OCI-LY7 (cell line): ENCODE measurements around the gene TMPRSS9. TPM values are rescaled to one million over a fixed set of nuclear protein-coding genes. Genes with fewer than 3 reads are reported as not detected.

Experiments
- BruUV-seq: library from RNA; stranded (reverse); fragments of 400-500 nt; replicated peaks from 2 replicates; lab custom pipeline; 2021; lab: Mats Ljungman, UMichigan
- CTCF ChIA-PET: fragments of 300-600 bp; sonication (Branson Sonifier 250); formaldehyde crosslinking; loops from one replicate; lab custom pipeline; 2022; ENCODE audit warnings: antibody characterized with exemption; ENCODE audit not compliant: unreplicated experiment; lab: Charles Lee
- POLR2A ChIA-PET: fragments of 300-600 bp; sonication (Branson Sonifier 250); formaldehyde crosslinking; loops from one replicate; lab custom pipeline; 2022; ENCODE audit warnings: antibody characterized with exemption; lab: Charles Lee
- DNase-seq: peaks from one replicate; pipeline ENCODE4 v3.0.0-alpha.2; 2015; ENCODE audit warnings: low spot score
- H2AFZ ChIP-seq: fragments of 200-600 bp; sonication (generic), shearing (Covaris generic); 2 replicates; pipeline ENCODE4 v1.6.1; 2014; ENCODE audit warnings: mild to moderate bottlenecking, antibody characterized with exemption, low read length, moderate library complexity
- H3K27ac ChIP-seq: fragments of 200-600 bp; sonication (generic); 2 replicates; pipeline ENCODE4 v1.5.1; 2014; ENCODE audit warnings: mixed run types, low read depth, mild to moderate bottlenecking, moderate library complexity, low read length, inconsistent platforms; ENCODE audit not compliant: poor library complexity, severe bottlenecking
- H3K36me3 ChIP-seq: fragments of 200-600 bp; sonication (generic); 2 replicates; pipeline ENCODE4 v1.6.1; 2014; ENCODE audit warnings: mild to moderate bottlenecking, antibody characterized with exemption, low read length, moderate library complexity, mixed read lengths; ENCODE audit not compliant: insufficient read depth
- H3K4me1 ChIP-seq: fragments of 200-600 bp; sonication (generic); 2 replicates; pipeline ENCODE4 v1.5.1; 2014; ENCODE audit warnings: mild to moderate bottlenecking, low read length; ENCODE audit not compliant: insufficient read depth, poor library complexity, severe bottlenecking
- H3K4me2 ChIP-seq: fragments of 200-600 bp; sonication (generic); 2 replicates; pipeline ENCODE4 v1.6.1; 2014; ENCODE audit warnings: mild to moderate bottlenecking, low read length
- H3K4me3 ChIP-seq: fragments of 200-600 bp; sonication (generic); 2 replicates; pipeline ENCODE4 v1.5.1; 2014; ENCODE audit warnings: mild to moderate bottlenecking, low read depth, low read length; ENCODE audit not compliant: poor library complexity, severe bottlenecking
- H3K79me2 ChIP-seq: fragments of 200-600 bp; sonication (generic); 2 replicates; pipeline ENCODE4 v1.6.1; 2016; ENCODE audit warnings: low read depth, mild to moderate bottlenecking, low read length, moderate library complexity, mixed read lengths; ENCODE audit not compliant: insufficient read depth
- H3K9me2 ChIP-seq: fragments of 200-600 bp; sonication (generic); 2 replicates; pipeline ENCODE4 v1.6.1; 2016; ENCODE audit warnings: mild to moderate bottlenecking, low read length, mixed read lengths; ENCODE audit not compliant: insufficient read depth
- H3K9me3 ChIP-seq: fragments of 200-600 bp; sonication (generic); 2 replicates; pipeline ENCODE4 v1.6.1; 2014; ENCODE audit warnings: mild to moderate bottlenecking, mixed run types, low read length, mixed read lengths
- H4K20me1 ChIP-seq: fragments of 200-600 bp; sonication (generic); 2 replicates; pipeline ENCODE4 v1.6.1; 2014; ENCODE audit warnings: mild to moderate bottlenecking, antibody characterized with exemption, low read length, moderate library complexity, mixed read lengths; ENCODE audit not compliant: insufficient read depth
- EZH2phosphoT487 ChIP-seq: fragments of 200-600 bp; sonication (generic); IDR thresholded peaks from 2 replicates; pipeline ENCODE4 v1.6.1; 2018; ENCODE audit warnings: low read depth, borderline replicate concordance, mild to moderate bottlenecking, mixed run types, antibody characterized with exemption, low read length, moderate library complexity, mixed read lengths
- intact Hi-C: fragments of 100-400 bp; cut with micrococcal nuclease; formaldehyde crosslinking; loops from one replicate; pipeline ENCODE4 v1.10.0; 2022; ENCODE audit not compliant: unreplicated experiment
- total RNA-seq, 2 experiments: library from RNA; depleted of rRNA in 1 of 2; stranded (reverse); fragments of >200 nt in 1 of 2; shearing (Covaris generic) in 1 of 2; gene quantifications; 2 replicates each; pipeline ENCODE4 v1.2.3, GENCODE V29; 2014 to 2022
- TF ChIP-seq, protein P1 (sequence below): fragments of 200-600 bp; sonication (generic); conservative IDR thresholded peaks from 2 replicates; pipeline ENCODE4 v1.5.1; 2014; ENCODE audit warnings: mild to moderate bottlenecking, antibody characterized with exemption, low read length, moderate library complexity, mixed read lengths

The TMPRSS9 gene
- total RNA-seq, 2 experiments from 2014 or later: 0.44 TPM; not detected in 1

GRCh38 chr19:2361246-2362045, 1.4 kb downstream of the TMPRSS9 start:
- Histone ChIP-seq H3K79me2 (no peaks in the 10 kb centered on the region), H3K4me2 (no peak overlapping the region), H3K4me3 (no peak overlapping the region), H3K9me3 (no peaks in the 10 kb centered on the region), H3K27ac (no peak overlapping the region), H3K4me1 (no peaks in the 10 kb centered on the region), H2AFZ (no peak overlapping the region), H4K20me1 (no peaks in the 10 kb centered on the region), H3K36me3 (no peaks in the 10 kb centered on the region), H3K9me2 (no peaks in the 10 kb centered on the region)
- no TSS peak for BruUV-seq
- TF ChIP-seq, protein P1, sequence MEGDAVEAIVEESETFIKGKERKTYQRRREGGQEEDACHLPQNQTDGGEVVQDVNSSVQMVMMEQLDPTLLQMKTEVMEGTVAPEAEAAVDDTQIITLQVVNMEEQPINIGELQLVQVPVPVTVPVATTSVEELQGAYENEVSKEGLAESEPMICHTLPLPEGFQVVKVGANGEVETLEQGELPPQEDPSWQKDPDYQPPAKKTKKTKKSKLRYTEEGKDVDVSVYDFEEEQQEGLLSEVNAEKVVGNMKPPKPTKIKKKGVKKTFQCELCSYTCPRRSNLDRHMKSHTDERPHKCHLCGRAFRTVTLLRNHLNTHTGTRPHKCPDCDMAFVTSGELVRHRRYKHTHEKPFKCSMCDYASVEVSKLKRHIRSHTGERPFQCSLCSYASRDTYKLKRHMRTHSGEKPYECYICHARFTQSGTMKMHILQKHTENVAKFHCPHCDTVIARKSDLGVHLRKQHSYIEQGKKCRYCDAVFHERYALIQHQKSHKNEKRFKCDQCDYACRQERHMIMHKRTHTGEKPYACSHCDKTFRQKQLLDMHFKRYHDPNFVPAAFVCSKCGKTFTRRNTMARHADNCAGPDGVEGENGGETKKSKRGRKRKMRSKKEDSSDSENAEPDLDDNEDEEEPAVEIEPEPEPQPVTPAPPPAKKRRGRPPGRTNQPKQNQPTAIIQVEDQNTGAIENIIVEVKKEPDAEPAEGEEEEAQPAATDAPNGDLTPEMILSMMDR: no peak
- no peak for TF ChIP-seq EZH2phosphoT487
- ChIA-PET CTCF (no interaction called here), POLR2A (no interaction called here)
- no peak for DNase-seq
- intact Hi-C loops: no loop called here

DNA sequence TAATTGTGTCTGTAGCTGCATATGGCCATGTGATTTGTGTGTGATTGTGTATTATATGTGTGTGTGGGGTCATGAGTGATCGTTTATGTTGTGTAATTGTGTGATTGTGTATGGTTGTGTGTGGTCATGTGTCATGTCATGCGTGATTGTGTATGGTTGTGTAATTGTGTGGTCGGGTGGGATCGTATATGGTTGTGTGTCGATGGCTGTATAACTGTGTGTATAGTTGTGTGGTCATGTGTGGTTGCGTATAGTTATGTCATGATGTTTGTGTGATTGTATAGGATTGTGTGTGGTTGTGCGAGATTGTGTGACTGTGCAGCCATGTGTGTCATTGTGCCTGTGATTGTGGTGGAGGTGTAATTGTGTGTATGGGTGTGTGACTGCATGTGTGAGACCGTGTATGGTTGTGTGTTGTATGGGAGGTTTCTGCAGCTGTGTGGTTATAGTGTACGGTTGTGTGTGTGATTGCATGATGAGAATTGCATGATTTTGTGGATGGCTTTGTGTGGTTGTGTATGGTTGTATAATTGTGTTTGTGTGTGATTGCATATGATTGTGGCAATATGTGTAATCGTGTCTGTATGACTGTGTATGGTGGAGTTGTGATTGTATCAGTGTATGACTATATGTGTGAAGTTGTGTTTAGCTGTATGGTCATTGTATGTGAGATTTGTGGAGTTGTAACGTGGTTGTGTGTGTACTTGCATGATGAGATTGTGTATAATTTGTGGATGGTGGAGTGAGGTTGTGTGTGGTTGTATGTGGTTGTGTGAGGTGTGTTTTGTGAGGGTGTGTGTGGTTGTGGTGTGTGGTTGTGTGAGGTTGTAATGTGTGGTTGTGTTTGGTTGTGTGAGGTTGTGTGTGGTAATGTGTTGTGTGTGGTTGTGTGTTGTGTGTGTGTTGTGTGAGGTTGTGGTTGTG, 2.2 kb downstream of the TMPRSS9 start:
- no peaks in the 10 kb centered on the region for H4K20me1 ChIP-seq
- no peaks in the 10 kb centered on the region for H3K79me2 ChIP-seq
- no peak overlapping the region for H3K4me2 ChIP-seq
- POLR2A ChIA-PET: no interaction called here
- no peaks in the 10 kb centered on the region for H3K9me2 ChIP-seq
- no peak overlapping the region for H3K27ac ChIP-seq
- H3K36me3 ChIP-seq: no peaks in the 10 kb centered on the region
- H3K4me1 ChIP-seq: no peaks in the 10 kb centered on the region
- TF ChIP-seq EZH2phosphoT487: no peak
- TF ChIP-seq, protein P1: no peak
- no peaks in the 10 kb centered on the region for H3K9me3 ChIP-seq
- intact Hi-C loops: no loop called here
- H3K4me3 ChIP-seq: no peak overlapping the region
- CTCF ChIA-PET: no interaction called here
- no TSS peak for BruUV-seq
- H2AFZ ChIP-seq: no peak overlapping the region
- DNase-seq: no peak
